Activated B cell treated with CpG ODN at 0.5 μM for 24 hours (primary cell): ENCODE data around the gene VAV2. TPM values are rescaled to one million over a fixed set of nuclear protein-coding genes. Genes with fewer than 3 reads are reported as not detected.

Experiments
- ATAC-seq: fragments of 200-7000 bp; cut with Tn5 transposase; one replicate; pipeline ENCODE4 v1.10.0; 2021; ENCODE audit warnings: low read depth, mild to moderate bottlenecking, moderate library complexity
- CTCF ChIA-PET: fragments of 350-600 bp; sonication (Branson Sonifier 250); formaldehyde crosslinking; loops from one replicate; lab custom pipeline; 2021; ENCODE audit warnings: antibody characterized with exemption; lab: Charles Lee
- POLR2A ChIA-PET: fragments of 350-600 bp; sonication (Branson Sonifier 250); formaldehyde crosslinking; loops from one replicate; lab custom pipeline; 2021; ENCODE audit warnings: antibody characterized with exemption; lab: Charles Lee
- DNase-seq: peaks from one replicate; pipeline ENCODE4 v3.0.0; 2022
- H3K27ac Mint-ChIP-seq: one replicate; pipeline ENCODE4 v1.8.0; 2020; ENCODE audit warnings: mixed read lengths
- H3K27me3 Mint-ChIP-seq: one replicate; pipeline ENCODE4 v1.8.0; 2021; ENCODE audit warnings: mixed read lengths
- H3K36me3 Mint-ChIP-seq: one replicate; pipeline ENCODE4 v1.8.0; 2021; ENCODE audit warnings: low read depth, mixed read lengths
- H3K4me1 Mint-ChIP-seq: one replicate; pipeline ENCODE4 v1.8.0; 2021; ENCODE audit warnings: mixed read lengths
- H3K4me3 Mint-ChIP-seq: one replicate; pipeline ENCODE4 v1.8.0; 2020; ENCODE audit warnings: mild to moderate bottlenecking, mixed read lengths
- H3K9me3 Mint-ChIP-seq: one replicate; pipeline ENCODE4 v1.8.0; 2020; ENCODE audit warnings: mixed read lengths
- intact Hi-C: fragments of 100-400 bp; cut with micrococcal nuclease; formaldehyde crosslinking; loops from one replicate; pipeline ENCODE4 v1.15.1; 2024
- total RNA-seq: library from RNA; stranded (reverse); gene quantifications from 2 replicates; pipeline ENCODE4 v1.2.3, GENCODE V29; 2022
- TF ChIP-seq, protein P1 (sequence below): fragments of 200-600 bp; IDR thresholded peaks from one replicate; pipeline ENCODE4 v1.8.0; 2022; ENCODE audit warnings: antibody characterized with exemption, mild to moderate bottlenecking

Gene VAV2
- total RNA-seq, 1 donor from 2014 or later: 99.6 TPM

DNA sequence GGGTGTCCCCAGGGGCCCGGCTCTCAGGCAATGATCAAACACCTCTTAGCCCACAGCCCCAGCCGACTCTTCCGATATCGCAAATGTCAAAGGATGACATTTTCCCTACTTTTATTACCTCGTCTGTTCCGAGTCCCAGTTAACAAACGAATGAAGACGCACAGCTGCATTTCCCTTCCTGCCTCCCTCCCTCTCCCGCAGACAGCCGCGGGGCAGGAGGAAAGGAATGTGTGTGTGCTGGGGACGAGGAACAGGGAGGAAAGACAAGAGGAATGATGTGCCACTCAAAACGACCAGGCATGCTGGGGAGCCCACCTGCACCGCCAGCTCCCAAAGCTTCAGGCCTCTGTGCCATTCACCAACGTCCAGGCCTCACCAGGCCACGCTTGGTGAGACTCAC lies 128.1 kb downstream of the VAV2 start:
- no peak for ATAC-seq
- intact Hi-C loops: no loop called here
- POLR2A ChIA-PET: interaction anchor here (0.5 to 1.0 kb wide), 3 partner anchors 18 to 120 kb away, joined by 3 to 6 read pairs (median 4); no protein-coding TSS in a partner anchor
- H3K4me3 Mint-ChIP-seq: no peak overlapping the region
- DNase-seq: no peak
- H3K27me3 Mint-ChIP-seq: no peaks in the 10 kb centered on the region
- peaks cover 5% of the 10 kb centered on the region for H3K9me3 Mint-ChIP-seq
- CTCF ChIA-PET: interaction anchor here (2.8 kb wide), 1 partner anchor 129 kb away, joined by 6 read pairs; no protein-coding TSS in a partner anchor
- peaks cover 28% of the 10 kb centered on the region for H3K4me1 Mint-ChIP-seq
- peaks cover 52% of the 10 kb centered on the region for H3K36me3 Mint-ChIP-seq
- TF ChIP-seq, protein P1, sequence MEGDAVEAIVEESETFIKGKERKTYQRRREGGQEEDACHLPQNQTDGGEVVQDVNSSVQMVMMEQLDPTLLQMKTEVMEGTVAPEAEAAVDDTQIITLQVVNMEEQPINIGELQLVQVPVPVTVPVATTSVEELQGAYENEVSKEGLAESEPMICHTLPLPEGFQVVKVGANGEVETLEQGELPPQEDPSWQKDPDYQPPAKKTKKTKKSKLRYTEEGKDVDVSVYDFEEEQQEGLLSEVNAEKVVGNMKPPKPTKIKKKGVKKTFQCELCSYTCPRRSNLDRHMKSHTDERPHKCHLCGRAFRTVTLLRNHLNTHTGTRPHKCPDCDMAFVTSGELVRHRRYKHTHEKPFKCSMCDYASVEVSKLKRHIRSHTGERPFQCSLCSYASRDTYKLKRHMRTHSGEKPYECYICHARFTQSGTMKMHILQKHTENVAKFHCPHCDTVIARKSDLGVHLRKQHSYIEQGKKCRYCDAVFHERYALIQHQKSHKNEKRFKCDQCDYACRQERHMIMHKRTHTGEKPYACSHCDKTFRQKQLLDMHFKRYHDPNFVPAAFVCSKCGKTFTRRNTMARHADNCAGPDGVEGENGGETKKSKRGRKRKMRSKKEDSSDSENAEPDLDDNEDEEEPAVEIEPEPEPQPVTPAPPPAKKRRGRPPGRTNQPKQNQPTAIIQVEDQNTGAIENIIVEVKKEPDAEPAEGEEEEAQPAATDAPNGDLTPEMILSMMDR: no peak
- no peak overlapping the region for H3K27ac Mint-ChIP-seq

DNA sequence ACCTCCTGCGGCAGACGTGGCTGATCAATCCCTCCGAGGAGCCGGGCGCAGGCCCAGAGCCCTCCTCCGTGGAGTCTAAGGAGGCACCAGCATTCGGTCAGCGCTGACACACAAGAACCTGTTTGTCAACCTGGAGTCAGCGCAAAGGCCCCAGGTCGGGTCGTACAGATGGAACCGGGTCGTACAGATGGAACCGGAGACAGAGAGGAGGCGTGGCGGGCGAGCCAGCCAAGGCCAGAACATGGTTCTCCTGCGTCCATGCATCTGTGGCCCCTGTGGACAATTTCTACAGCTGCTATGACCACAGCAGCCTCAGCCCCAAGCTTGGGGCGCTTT lies 128.9 kb downstream of the VAV2 start:
- Mint-ChIP-seq H3K4me1 (peaks cover 26% of the 10 kb centered on the region), H3K9me3 (peaks cover 5% of the 10 kb centered on the region), H3K4me3 (no peak overlapping the region), H3K27me3 (no peaks in the 10 kb centered on the region), H3K27ac (peak overlapping the region; percentile 12), H3K36me3 (peaks cover 53% of the 10 kb centered on the region)
- DNase-seq (no peak), ATAC-seq (no peak)
- ChIA-PET CTCF (interaction anchor here (2.8 kb wide), 1 partner anchor 130 kb away, joined by 6 read pairs; no protein-coding TSS in a partner anchor), POLR2A (interaction anchor here (1.0 kb wide), 1 partner anchor 18 kb away, joined by 4 read pairs; no protein-coding TSS in a partner anchor)
- intact Hi-C loops: no loop called here
- TF ChIP-seq, protein P1: no peak

DNA sequence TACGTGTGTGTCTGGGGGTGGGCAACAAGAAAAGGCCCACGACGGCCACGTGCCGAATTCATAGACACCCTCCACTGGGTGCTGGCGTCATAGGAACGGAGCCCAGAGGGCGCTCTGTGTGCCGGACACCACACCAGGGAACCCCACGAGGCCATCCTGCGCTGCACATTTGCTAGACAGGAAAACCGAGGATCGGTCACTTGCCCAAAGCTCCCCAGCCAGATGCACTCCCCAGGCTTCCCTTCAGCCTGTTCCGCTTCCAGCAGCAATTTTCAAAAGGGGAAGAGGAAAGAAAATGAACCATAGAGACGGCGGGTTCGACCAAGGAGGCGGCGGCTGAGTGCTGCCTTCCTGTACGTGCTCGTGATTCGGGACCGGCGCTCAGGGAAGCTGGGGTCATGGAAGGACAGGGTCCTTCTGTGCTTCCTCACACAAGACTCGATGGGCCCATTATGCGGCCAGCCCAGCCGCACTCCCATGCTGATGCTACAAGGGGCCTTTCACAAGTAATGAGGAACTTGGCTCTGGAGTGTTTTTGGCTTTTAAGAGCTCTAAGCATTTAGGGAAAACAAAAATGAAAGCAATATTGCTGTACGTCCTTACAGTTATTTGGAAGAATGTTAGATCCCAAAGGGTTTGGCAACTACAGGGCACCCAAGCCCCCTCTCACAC lies 129.4 kb downstream of the VAV2 start:
- TF ChIP-seq, protein P1: no peak
- H3K27me3 Mint-ChIP-seq: no peaks in the 10 kb centered on the region
- DNase-seq (no peak), ATAC-seq (no peak)
- peak overlapping the region; percentile 12 for H3K27ac Mint-ChIP-seq
- peaks cover 26% of the 10 kb centered on the region for H3K4me1 Mint-ChIP-seq
- peak overlapping the region; percentile 50 for H3K4me3 Mint-ChIP-seq
- CTCF ChIA-PET: interaction anchor here (2.8 kb wide), 1 partner anchor 131 kb away, joined by 6 read pairs; no protein-coding TSS in a partner anchor
- POLR2A ChIA-PET: no interaction called here
- peaks cover 54% of the 10 kb centered on the region for H3K36me3 Mint-ChIP-seq
- peaks cover 5% of the 10 kb centered on the region for H3K9me3 Mint-ChIP-seq
- intact Hi-C loops: no loop called here

DNA sequence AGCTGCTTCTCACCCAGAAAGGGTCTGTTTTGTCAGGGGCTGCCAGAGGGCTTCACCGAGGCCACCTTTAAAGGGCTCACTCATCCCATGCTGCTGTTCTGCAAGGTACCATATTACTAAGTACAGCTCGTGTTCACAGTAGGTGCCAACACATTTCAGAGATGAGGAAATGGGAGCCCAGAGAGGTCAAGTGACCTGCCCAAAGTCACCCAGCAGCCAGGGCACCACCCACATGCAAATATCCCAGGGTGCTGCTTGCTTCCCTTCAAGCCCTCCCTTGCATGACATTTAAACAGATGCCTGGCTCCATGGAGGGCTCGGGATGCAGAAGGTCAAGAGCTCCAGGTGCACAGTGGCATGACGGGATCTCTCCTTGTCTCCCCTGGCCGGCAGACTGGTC lies 130.4 kb downstream of the VAV2 start:
- Mint-ChIP-seq H3K27me3 (no peaks in the 10 kb centered on the region), H3K27ac (no peak overlapping the region), H3K4me3 (no peak overlapping the region), H3K4me1 (peaks cover 26% of the 10 kb centered on the region), H3K9me3 (peaks cover 5% of the 10 kb centered on the region), H3K36me3 (peaks cover 61% of the 10 kb centered on the region)
- intact Hi-C loops: no loop called here
- ATAC-seq (no peak), DNase-seq (no peak)
- ChIA-PET CTCF (interaction anchor here (2.8 kb wide), 1 partner anchor 132 kb away, joined by 6 read pairs; no protein-coding TSS in a partner anchor), POLR2A (no interaction called here)
- TF ChIP-seq, protein P1: no peak

DNA sequence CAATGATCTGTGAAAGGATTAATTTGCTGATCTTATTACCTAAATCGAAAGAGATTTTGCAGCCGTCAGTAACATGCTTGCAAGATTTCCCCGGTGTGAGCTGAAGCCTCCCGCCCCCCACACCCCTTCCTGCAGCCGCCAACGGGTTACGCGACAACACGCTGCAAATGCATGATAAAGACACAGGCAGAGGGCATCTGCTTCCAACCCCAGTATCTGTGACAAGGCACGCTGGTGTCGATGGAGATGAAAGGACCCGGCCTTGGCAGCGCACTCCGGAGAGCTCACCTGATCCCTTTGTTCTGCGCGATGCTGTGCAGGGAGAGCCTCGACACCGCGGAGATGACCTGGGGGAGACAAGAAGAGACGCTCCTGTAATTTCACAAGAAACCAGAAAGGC lies 131.0 kb downstream of the VAV2 start:
- Mint-ChIP-seq H3K4me3 (no peak overlapping the region), H3K36me3 (peaks cover 60% of the 10 kb centered on the region), H3K27me3 (no peaks in the 10 kb centered on the region), H3K4me1 (peaks cover 26% of the 10 kb centered on the region), H3K9me3 (peaks cover 5% of the 10 kb centered on the region), H3K27ac (no peak overlapping the region)
- CTCF ChIA-PET: interaction anchor here (2.8 kb wide), 1 partner anchor 132 kb away, joined by 6 read pairs; no protein-coding TSS in a partner anchor
- intact Hi-C loops: no loop called here
- POLR2A ChIA-PET: no interaction called here
- no peak for ATAC-seq
- TF ChIP-seq, protein P1: no peak
- DNase-seq: no peak
